HG02870 (cell line): ENCODE measurements around the gene ZNF609.
A peak's percentile ranks its signal among the peaks of the same experiment; 100 is the strongest.
"Not testable (repeated sequence)": the region's sequence is repeated elsewhere in the genome, so short reads cannot be mapped to it uniquely, and the experiment has no call there.

ENCODE experiments used
- ATAC-seq: cut with Tn5 transposase; IDR thresholded peaks from one replicate; pipeline ENCODE4 v1.9.1; 2021; ENCODE audit warnings: mild to moderate bottlenecking, moderate library complexity; ENCODE audit not compliant: unreplicated experiment

ZNF609 gene

GRCh38 chr15:64454282-64454681 is 6.1 kb upstream of the ZNF609 start:
- ATAC-seq: no peak

DNA sequence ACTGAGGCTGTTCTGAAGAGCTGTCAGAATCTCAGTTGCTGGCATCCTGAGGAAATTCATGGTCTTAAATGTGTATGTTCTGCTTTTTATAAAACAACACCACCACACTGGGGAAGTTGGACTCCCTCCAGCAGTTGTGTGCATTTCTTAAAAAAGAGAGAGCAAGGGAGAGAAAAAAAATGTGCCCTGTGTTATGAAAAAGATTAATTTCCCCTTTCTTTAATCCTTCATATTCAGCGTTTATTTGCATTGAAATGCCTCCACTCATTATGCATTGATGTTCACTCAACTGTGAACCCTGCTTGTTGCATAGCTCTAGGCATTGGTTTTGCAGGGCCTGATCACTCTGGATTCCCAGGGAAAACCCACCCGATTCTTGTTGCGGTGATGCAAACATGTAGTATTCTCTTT is 4.4 kb upstream of the ZNF609 start:
- no peak for ATAC-seq

- no peak for ATAC-seq
These were observed 3.7 kb upstream of the ZNF609 start for GRCh38 chr15:64456634-64457108.

DNA sequence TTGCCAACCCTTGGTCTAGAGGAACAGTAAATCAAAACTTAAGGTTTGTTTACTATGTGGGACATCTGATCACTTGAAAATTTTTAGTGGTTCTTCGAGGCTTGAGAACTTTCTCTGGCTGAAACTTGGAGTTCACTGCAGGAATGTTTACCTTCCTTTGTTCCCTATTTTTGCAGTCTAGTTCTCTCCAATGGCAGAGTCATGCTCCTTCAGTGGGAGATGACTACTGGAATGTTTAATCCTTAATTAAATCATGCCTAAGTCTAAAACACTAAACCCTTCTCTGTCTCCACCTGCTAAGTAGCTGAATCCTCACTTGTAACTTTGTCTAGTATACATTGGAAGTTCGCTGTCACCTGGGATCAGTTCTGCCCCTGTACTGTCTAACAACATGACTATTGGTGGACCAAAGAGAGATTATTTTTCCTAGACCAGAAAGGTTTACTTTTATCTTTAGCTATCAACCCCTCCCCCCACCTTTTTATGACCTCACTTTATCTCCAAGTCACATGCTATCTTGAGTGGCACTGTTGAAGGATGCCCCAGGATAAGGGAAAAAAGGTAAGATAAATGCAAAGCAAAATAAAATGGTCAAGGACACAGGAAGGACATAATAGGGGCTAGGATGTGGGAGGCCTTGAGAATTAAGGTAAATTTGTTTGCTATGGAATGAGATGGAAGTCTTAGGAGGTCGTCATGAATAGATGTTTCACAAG is 1.2 kb upstream of the ZNF609 start:
- ATAC-seq: no peak

GRCh38 chr15:64460724-64461720 is 644 bp downstream of the ZNF609 start:
- ATAC-seq: peak; percentile 42

- ATAC-seq: peak; percentile 8
These were observed 1.4 kb downstream of the ZNF609 start for GRCh38 chr15:64461721-64462162.

GRCh38 chr15:64462492-64462891 is 2.1 kb downstream of the ZNF609 start:
- ATAC-seq: no peak

DNA sequence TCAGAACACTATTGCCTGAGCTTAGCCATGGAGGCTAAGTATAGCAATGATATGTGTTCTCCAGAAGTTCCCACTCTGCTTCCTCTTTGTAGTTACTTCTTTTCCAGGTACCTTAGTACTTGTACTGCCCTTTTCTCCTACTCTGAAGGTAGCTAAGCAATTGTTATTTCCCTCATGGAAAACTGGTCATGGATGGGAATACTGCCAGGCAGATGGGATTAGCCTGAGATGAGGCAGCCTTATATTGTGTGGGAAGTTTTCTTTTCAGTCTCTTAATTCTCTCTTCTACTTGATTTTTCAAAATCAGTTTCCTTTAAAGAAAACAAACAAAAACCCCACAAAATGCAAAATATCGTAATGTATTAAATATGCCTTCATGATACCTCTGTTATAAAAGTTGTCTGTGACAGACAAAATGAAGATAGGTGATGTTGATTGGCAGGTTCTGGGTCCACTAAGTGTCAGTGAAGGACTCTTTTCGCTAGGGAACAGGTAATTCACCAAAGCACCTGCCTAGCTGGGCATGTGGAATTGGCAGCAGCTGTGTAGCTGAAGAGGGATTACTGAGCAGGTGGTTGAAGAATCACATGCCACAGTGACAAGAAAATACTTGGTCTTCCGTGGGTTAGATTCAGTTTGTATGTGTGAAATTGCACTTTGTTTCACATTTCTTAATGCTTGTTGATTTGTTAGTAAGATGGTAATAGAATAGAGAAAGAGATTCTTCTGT is 4.1 kb downstream of the ZNF609 start:
- ATAC-seq: no peak

DNA sequence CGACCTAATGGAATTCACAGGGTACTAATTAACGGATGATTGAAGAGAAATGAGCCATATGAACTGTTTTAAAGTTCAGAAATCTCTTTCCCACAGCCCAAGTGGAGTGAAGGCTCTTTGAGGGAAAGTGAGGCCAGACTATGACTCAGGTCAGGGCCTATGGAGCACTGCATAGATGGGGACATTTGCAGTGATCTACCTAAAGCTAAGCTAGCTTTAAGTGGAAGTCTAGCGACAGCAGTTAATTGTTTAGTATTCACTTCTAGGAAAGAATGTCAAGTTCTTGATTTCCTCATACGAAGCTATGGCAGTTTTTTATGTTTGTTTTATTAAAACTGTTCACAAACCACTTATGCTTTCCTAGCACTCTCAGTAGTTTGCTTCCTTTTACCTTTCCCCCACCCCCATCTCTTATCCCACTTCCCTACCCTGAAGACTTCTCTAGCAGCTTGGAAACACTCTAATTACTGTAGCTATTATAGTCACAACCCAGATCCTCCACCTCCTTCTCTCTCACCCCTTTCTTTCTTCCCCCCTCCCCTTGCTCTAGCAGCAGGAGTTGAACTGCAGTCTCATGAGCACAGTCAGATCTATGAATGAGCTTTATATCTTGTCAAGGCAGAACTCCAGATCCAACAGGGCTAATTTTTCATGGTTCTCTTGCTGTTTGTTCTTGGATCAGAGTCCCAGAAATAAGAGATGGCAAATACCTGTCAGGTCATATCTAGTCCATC is 6.2 kb downstream of the ZNF609 start:
- ATAC-seq: no peak

- ATAC-seq: no peak
These were observed 11.8 kb downstream of the ZNF609 start for GRCh38 chr15:64472161-64472560.

DNA sequence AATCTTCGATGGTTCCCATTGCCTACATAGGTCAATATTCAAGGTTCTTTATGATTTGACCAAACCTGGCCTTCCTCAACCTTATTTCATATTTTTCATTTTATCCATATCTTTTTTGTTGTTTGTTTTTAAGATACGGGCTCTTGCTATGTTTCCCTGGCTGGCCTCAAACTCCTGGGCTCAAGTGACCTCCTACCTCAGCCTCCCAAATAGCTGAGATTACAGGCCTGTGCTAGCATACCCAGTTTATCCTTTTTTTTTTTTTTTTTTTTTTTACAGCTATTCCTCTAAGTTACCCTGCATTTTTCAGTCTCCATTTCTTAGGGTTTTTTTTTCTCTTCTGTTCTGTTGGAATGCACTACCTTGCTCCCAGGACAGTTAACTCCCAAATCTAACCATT is 14.5 kb downstream of the ZNF609 start:
- ATAC-seq: no peak

GRCh38 chr15:64476550-64476949 is 16.2 kb downstream of the ZNF609 start:
- ATAC-seq: no peak

DNA sequence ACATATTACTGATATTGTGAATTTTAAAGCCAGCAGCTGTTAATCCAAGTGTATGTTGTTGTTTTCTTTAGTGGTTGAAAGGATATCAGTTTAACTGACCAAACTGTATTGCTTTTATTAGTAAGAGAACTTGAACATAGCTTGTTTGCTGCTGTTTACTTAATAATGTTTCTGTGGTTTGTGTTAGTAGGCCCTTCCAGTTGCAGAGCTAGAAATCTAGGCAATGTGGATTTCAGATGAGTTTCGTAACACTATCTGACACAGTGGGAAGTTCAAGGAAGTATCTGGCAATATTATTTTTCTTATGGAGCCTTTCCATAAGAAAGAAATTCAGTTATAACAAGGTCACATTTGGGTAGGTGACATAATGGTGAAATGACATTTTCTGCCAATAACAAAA is 18.5 kb downstream of the ZNF609 start:
- ATAC-seq: no peak

GRCh38 chr15:64480891-64481290 is 20.5 kb downstream of the ZNF609 start:
- no peak for ATAC-seq

GRCh38 chr15:64483749-64484148 is 23.4 kb downstream of the ZNF609 start:
- ATAC-seq: no peak

- no peak for ATAC-seq
These were observed 25.4 kb downstream of the ZNF609 start for GRCh38 chr15:64485796-64486195.

DNA sequence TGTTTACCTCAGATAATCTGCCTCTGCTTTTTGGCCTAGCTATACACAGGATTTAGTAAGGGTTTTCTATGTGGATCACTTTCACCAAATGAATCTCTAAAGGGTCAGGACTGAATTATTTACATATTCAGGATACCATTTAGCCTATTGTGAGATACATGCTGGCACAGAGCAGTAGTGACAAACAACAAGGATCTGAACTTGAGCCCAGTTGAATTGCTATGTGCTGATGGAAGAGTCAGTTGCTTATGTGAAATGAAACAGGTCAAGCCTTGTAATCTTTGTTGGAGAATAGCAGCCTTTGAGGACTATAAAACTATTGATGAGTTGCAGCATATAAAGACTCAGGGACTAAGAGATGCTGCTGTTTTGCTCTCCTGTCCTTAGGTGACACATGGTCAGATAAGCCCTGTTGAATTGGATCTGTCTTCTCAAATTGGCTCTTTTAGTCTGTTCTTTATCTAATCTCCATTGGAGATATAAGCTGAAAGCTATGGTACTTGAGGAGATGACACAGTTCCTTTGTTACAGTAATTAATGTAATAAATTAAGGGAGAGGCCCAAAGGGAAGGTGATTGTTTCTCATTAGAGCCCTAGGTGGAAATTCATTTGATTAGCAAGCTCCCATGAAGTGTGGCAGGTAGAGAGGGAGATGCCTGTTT is 30.4 kb downstream of the ZNF609 start:
- no peak for ATAC-seq

DNA sequence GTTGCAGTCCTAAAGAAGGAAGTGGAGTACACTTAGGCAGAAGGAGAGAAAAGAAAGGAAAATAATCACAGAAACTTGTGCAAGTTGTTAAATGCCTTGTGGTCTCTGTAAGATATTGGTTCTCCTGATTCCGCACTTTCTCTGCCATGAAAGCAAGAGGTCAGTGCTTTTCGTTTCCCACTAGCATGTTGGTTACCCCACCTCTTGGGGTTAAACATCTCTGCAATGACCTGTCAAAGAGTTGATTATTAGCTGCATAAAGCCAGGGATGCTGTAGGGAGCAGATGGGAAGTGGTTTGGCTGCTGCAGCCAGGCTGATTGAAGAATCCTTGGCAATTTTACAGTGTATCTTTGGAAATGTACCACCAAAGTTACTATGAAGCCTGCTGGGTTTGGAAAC is 33.3 kb downstream of the ZNF609 start:
- ATAC-seq: no peak

DNA sequence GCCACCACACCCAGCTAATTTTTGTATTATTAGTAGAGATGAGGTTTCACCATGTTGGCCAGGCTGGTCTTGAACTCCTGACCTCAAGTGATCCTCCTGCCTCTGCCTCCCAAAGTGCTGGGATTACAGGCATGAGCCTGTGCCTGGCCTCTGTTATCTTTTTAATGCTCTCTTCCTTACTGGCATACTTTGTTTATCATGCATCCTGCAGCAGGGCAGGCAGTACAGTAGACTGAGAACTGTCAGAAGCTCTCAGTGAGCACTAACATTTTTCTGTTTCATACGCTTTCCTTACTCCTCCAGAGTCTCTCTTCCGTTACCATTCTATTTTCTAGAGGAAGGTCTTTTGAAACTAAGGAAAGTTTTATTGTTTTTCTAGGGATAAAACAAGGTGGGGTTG is 35.6 kb downstream of the ZNF609 start:
- ATAC-seq: not testable (repeated sequence)
